Suprapubic skin (tissue), 3 donors: ENCODE measurements around the gene TRRAP.

Experiments
- EP300 ChIP-seq: sonication (generic); formaldehyde crosslinking; IDR thresholded peaks from one replicate; pipeline ENCODE4 v1.6.1; 2017; ENCODE audit warnings: antibody characterized with exemption
- POLR2A ChIP-seq, 2 donors: fragments of 450-650 bp; IDR thresholded peaks; one replicate each; pipeline ENCODE4 v1.6.1; 2017; ENCODE audit warnings: antibody characterized with exemption in 2 of 2, mild to moderate bottlenecking in 2 of 2, moderate library complexity in 2 of 2
- TF ChIP-seq, protein P1 (sequence below), 2 donors: fragments of 200-600 bp in 1 of 2; fragments of 450-650 bp in 1 of 2; sonication (generic) in 1 of 2; IDR thresholded peaks; one replicate each; pipeline ENCODE4 v1.5.1; 2016 to 2019; ENCODE audit warnings: antibody characterized with exemption in 2 of 2, mild to moderate bottlenecking in 1 of 2, moderate library complexity in 1 of 2

DNA sequence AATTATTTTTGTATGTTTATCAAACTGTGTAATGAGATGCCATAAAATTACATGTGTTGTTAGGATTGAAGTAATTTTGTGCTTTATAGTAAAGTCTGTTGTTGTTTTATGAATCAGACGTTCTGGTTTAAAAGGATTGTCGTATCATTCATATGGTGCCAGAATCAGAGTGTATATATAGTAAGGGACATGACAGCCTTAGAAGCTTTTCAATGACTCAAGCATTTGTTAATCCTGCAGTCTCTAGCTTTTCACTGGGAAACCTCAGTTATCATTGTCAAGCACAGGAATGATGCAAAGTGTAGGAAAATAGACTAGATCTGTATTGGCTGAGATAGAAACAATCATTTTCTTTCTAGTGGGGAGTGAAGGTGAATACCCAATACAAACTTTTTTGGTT, 57.5 kb downstream of the TRRAP start:
- TF ChIP-seq, protein P1, sequence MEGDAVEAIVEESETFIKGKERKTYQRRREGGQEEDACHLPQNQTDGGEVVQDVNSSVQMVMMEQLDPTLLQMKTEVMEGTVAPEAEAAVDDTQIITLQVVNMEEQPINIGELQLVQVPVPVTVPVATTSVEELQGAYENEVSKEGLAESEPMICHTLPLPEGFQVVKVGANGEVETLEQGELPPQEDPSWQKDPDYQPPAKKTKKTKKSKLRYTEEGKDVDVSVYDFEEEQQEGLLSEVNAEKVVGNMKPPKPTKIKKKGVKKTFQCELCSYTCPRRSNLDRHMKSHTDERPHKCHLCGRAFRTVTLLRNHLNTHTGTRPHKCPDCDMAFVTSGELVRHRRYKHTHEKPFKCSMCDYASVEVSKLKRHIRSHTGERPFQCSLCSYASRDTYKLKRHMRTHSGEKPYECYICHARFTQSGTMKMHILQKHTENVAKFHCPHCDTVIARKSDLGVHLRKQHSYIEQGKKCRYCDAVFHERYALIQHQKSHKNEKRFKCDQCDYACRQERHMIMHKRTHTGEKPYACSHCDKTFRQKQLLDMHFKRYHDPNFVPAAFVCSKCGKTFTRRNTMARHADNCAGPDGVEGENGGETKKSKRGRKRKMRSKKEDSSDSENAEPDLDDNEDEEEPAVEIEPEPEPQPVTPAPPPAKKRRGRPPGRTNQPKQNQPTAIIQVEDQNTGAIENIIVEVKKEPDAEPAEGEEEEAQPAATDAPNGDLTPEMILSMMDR (IDR thresholded peaks at IDR 0.05) = no peak
- no peak for TF ChIP-seq EP300
- no peak for TF ChIP-seq POLR2A (IDR thresholded peaks at IDR 0.05)
